ENCODE measurements around the gene SSX2IP.
A peak's percentile ranks its signal among the peaks of the same experiment; 100 is the strongest.
"Not testable (repeated sequence)": the region's sequence is repeated elsewhere in the genome, so short reads cannot be mapped to it uniquely, and the experiment has no call there.

The SSX2IP gene, protein sequence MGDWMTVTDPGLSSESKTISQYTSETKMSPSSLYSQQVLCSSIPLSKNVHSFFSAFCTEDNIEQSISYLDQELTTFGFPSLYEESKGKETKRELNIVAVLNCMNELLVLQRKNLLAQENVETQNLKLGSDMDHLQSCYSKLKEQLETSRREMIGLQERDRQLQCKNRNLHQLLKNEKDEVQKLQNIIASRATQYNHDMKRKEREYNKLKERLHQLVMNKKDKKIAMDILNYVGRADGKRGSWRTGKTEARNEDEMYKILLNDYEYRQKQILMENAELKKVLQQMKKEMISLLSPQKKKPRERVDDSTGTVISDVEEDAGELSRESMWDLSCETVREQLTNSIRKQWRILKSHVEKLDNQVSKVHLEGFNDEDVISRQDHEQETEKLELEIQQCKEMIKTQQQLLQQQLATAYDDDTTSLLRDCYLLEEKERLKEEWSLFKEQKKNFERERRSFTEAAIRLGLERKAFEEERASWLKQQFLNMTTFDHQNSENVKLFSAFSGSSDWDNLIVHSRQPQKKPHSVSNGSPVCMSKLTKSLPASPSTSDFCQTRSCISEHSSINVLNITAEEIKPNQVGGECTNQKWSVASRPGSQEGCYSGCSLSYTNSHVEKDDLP

DNA sequence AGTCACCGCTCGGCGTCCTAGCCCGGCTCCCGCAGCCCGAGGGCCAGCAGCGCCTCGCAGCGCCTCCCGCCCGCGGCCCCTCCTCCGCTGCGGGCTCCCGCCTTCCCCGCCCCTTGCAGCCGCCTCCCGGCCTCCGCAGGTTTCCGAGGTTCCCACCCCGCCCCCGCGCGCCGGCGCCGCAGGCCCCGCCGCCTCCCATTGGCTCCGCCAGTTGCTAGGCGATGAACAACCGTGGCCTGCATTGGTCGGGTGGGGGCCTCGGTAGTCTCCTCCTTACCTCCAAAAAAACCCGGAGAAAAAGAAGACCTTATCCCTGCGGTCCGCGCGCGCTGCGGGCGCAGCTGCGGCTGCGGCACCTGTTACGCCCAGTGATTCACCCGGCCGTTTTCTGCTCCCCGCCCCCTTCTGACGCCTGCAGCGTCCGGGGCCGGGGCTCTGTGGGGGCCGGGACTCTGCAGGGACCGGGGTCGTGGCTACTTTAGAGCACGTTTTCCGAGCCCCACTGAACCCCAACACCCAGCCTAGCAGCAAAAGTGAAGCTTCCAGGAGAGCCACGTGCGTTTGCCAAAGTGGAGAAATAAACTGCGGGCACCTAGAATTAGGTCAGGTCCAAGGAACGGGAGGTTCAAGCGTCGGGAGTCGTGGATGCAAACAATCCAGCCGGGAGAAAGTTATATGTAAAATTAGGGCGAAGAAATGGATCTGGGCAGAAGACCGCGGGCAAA, at the start of gene SSX2IP:
SSX2IP (minus strand) TSS at position 65 of the 725 bp plus-strand sequence. CDS start 19,242 bp downstream, outside the sequence.
- DNase-seq, result peak; percentile 98

DNA sequence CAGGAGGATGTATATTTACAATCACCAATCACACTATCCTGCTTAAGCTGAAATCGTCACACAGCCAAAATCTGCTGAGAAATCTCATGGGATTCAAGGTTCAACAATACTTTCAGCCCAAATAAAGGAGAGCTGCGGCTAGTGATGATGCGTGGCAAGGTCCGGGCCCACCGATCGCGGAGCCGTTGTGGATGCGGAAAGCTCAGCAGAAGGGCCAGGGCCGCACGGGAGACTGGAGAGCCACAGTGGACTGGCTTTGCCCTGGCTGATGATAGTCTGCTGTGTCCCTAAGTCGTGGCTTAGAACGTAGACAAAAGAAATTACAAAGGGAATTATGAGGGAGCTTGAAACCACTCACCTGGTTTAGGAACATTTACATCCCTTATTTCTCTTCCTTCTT, 48.0 kb upstream of the SSX2IP start:
- DNase-seq, result no peak

GRCh38 chr1:84737590-84737989, 47.3 kb upstream of the SSX2IP start:
- DNase-seq, result no peak

- no peak for DNase-seq
Measured at GRCh38 chr1:84736944-84737343, 46.7 kb upstream of the SSX2IP start.

DNA sequence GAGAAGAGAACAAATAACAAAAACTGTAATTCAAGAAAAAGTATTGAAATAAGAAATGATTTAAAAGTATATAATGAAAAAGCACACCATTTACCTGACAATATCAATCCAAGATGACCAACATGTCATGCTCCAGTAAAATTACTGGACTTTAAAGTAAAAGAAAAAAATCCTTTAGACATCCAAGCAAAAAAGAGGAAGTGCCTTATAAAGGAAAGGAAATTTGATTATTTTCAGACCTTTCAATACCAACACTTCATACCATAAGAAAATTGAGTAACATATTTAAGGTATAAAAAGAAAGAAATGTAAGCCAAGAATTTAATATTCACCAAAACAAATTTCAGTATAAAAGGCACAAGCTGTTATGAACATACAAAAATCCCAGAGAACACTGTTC, 46.2 kb upstream of the SSX2IP start:
- no peak for DNase-seq

GRCh38 chr1:84735483-84735882, 45.2 kb upstream of the SSX2IP start:
- DNase-seq, result no peak

- DNase-seq, result no peak
Measured at GRCh38 chr1:84732520-84732919, 42.3 kb upstream of the SSX2IP start.

GRCh38 chr1:84731519-84731918, 41.3 kb upstream of the SSX2IP start:
- no peak for DNase-seq

DNA sequence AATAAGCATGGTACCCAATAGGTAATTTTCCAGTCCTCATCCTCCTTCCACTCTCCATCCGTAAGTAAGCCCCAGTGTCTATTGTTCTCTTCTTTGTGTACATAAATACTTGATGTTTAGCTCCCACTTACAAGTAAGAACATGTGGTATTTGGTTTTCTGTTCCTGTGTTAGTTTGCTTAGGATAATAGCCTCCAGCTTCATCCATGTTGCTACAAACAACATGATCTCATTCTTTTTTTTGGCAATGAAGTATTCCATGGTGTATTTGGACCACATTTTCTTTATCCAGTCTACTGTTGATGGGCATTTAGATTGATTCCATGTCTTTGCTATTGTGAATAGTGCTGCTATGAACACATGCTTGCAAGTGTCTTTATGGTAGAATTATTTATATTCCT, 37.5 kb upstream of the SSX2IP start:
- not testable (repeated sequence) for DNase-seq

DNA sequence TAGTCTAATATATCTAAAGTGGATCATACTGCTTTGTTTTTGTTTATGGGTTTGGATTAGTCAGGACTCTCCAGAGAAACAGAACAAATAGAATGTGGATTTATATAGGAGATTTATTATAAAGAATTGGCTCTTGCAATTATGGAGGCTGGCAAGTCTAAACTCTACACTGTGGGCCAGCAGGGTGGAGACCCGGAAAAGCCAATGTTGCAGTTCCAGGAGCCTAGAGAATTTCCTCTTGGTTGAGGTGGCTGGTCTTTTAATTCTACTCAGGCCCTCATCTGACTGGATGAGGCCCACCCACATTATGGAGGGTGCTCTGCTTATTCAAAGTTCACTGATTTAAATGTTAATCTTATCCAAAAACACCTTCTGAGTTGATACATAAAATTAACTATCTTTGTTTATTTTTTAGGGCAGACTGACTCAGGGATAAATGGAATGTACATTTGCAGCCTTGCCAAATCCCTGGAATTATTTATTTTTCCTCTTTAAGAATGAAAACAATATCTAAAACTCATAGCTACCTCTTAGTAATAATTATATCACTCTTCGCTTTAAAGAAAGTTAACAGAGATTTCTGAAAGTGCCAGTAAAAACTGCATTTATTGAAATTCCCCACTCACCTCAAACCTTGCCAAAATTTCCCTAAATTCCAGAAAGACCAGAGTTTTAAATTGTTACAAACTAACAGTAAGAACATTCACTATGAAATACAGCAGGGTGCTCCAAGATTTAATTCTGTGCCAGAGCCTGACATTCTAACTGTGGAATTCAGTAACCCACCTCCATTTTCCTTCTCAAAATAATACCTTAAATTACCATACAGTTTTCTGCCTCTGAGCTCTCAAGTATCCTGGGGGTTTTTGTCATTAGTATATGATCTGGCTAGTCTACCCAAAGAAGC, 36.6 kb upstream of the SSX2IP start:
- no peak for DNase-seq

- peak; percentile 20 for DNase-seq
Measured at GRCh38 chr1:84724128-84724860, 34.0 kb upstream of the SSX2IP start.

GRCh38 chr1:84722794-84723193, 32.5 kb upstream of the SSX2IP start:
- DNase-seq, result no peak

- DNase-seq, result not testable (repeated sequence)
Measured at GRCh38 chr1:84721872-84722271, 31.6 kb upstream of the SSX2IP start.

GRCh38 chr1:84721152-84721551, 30.9 kb upstream of the SSX2IP start:
- no peak for DNase-seq

DNA sequence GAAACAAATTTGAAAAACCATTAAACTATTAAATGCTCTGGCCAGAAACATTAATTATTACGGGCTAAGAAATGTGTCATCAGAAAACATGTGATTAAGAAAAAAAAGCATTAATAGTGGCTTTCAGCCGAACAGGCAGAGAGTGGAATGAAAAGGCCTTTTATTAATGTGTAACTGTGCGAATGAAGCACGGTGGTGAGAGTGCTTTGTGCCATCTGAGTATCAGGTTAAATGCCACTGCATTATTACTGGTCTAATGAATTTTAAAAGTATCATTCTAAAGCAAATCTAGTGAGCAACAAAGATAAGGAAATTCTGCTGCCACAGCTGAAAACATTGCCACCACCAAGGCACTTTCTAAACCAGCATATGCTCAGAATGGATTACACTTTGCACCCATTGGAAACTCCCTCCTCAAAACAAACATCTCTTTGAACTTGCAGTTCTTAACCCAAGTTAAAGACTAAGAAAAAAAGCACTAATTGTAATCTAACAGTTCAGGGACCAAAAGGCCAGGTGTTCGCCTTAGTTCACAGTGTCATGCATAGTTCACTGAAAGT, 30.0 kb upstream of the SSX2IP start:
- no peak for DNase-seq

DNA sequence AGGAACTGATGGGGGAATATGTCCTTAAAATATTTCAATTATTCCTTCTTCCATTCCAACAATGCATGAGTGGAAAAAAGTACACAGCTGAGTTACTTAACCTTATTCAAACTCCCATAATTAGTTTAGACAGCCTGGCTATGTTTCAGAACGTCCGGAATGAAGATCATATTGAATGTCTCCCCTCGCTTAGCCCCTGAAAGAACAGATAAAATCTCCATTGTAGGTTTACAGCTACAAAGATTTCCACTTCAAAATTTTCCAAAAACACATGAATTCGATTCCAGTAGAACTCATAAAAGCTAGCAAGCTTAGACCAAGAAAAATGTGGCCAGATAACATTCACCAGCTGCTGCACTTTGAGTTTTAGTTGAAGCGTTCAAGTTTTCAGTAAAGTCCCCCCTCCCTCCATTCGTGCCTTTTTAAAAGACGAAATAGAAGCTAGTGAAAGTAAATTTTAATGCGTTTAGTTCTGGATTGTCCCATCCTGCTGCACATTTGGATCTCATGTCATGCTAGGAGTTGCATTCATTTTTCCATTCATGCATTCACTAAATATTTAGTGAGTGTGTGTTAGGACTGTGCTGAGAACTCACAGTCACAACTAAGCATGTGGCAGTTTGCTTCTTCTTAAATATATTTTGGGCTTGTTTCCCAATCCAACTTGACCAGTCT, 29.4 kb upstream of the SSX2IP start:
- no peak for DNase-seq

DNA sequence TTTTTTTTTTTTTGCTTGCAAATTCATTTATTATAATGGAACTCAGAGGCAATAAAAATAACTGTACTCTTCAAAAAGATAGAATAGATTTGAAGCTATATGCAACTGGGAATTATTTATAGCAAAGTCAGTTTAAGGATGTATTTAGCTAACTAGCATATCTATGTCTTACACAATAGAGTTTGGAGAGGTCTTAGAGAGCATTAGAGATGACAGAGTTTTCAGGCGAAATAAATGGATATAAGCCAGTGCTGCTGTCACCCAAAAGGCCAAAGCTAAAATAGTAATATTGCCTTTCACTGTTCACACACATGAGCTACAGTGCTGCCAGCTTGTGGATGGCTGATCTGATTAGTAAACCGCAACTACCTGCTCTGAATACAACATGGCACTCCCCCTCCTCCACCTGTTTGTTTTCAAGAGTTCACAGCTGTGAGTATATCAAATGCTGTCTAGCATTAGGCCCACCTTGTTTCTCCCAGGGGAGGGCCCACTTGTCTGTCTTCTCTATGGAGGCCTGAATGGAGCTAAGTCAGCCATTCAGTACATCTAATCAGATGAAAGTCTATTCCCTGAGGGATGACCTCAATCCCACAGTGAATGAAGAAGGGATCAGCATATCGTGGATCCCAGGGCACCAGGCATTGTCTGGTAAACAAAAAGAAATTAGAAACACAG, 25.2 kb upstream of the SSX2IP start:
- DNase-seq, result no peak

DNA sequence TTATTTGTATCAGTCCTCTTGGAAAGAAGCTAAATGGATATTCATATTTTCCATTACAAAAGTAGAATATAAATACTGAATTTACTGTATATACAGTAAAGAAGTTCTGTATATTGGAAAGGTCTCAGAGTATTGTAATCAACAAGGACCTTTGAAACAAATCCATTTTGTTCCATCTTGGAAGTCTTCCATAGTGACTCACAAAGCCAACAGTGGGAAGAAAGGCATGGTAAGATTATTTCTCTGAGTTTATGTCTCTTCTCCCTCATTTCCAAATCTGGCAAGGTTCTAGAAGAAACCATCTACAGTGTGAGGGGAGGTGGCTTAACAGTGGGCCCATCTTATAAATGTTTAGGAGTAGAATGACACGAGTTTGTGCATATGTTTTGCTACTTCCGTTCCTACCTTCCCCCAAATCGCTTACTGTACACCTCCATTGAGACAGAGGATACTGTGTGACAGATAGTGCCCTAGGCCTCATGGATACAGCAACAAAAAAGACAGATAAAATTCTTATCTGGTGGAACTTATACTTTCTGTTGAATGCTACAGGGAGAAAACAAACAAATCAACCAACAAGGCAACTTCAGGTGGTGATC, 22.1 kb upstream of the SSX2IP start:
- no peak for DNase-seq

- DNase-seq, result no peak
Measured at GRCh38 chr1:84711869-84712268, 21.6 kb upstream of the SSX2IP start.

- no peak for DNase-seq
Measured at GRCh38 chr1:84711121-84711520, 20.9 kb upstream of the SSX2IP start.

Data from suppressor macrophage treated with lipopolysaccharide for 4 hours (primary cell).